Measurements from ENCODE around the gene BLTP1. TPM values are rescaled to one million over a fixed set of nuclear protein-coding genes. Genes with fewer than 3 reads are reported as not detected.
A peak's percentile ranks its signal among the peaks of the same experiment; 100 is the strongest.

BLTP1 gene
- total and polyA plus RNA-seq, 2 of the 13 experiments (the other 11 are each of a cell fraction or from before 2014, with no cell fraction given), result 27.7 to 33.1 TPM

- H3K4me3 ChIP-seq (replicated peaks in 1 of 3; ENCODE audit: insufficient read depth in 1 of 3, low read depth in 2 of 3, low read length in 3 of 3), result no peak overlapping the region
- intact Hi-C loops (cut with micrococcal nuclease; ENCODE audit: unreplicated experiment), result no loop called here
Measured at GRCh38 chr4:122142687-122143086, 9.4 kb upstream of the BLTP1 start.

More at GRCh38 chr4:122142687-122143086, 9.4 kb upstream of the BLTP1 start:
- Histone ChIP-seq H3K79me2 (ENCODE audit: insufficient read depth, low read length) (no peaks in the 10 kb centered on the region), H3K27me3 (ENCODE audit: control insufficient read depth in 1 of 2, insufficient read depth in 2 of 2, low read length in 2 of 2) (no peaks in the 10 kb centered on the region), H4K20me1 (ENCODE audit: insufficient read depth, low read length) (no peaks in the 10 kb centered on the region), H3K36me3 (replicated peaks in 1 of 2; ENCODE audit: control insufficient read depth in 1 of 2, insufficient read depth in 2 of 2, low read length in 2 of 2) (no peaks in the 10 kb centered on the region), H3K9me3 (ENCODE audit: low read length) (no peaks in the 10 kb centered on the region), H2AFZ (ENCODE audit: low read length) (no peak overlapping the region), H3K9ac (ENCODE audit: insufficient read depth, low read depth, low read length) (no peak overlapping the region), H3K27ac (ENCODE audit: extremely low read length, insufficient read depth, low read length) (no peak overlapping the region), H3K4me1 (ENCODE audit: insufficient read depth, low read length) (no peaks in the 10 kb centered on the region), H3K4me2 (ENCODE audit: low read depth, low read length) (no peak overlapping the region)
- BruUV-seq (replicated peaks), result no TSS peak
- CTCF ChIA-PET (ENCODE audit: low intra/inter-chr PET ratio, low total read pairs), result no interaction called here
- no peak for FAIRE-seq
- no peak for DNase-seq (ENCODE audit: low spot score)
- whole genome bisulfite sequencing (ENCODE audit: low lambda C conversion rate), result 5% methylated on average over 1 of the region's 1 CpG
- no peak for ATAC-seq
- peak in 1 of 2 experiments; percentile 84; a peak in 3 of 4 replicates for TF ChIP-seq REST (IDR thresholded peaks at IDR 0.05; ENCODE audit: borderline replicate concordance in 1 of 2, low read depth in 1 of 2, low read length in 2 of 2)
- peak; percentile 63; the same call in 1 of the 2 replicates for TF ChIP-seq MIER2 (CRISPR knock-in tag; IDR thresholded peaks at IDR 0.05)
- TF ChIP-seq ZFP82 (CRISPR knock-in tag; IDR thresholded peaks at IDR 0.05; ENCODE audit: borderline replicate concordance), result no peak
- in situ Hi-C loops (cut with HindIII; ENCODE audit: extremely low pct_ligation_motif_present, low pct_unique_long_range_greater_than_20kb), result no loop called here
- POLR2A ChIA-PET, result no interaction called here

Data from HepG2 (cell line).